ENCODE measurements around the gene ADAMTS19. TPM values are rescaled to one million over a fixed set of nuclear protein-coding genes. Genes with fewer than 3 reads are reported as not detected.

Gene ADAMTS19
- total RNA-seq, 1 experiment from 2014 or later, result not detected

DNA sequence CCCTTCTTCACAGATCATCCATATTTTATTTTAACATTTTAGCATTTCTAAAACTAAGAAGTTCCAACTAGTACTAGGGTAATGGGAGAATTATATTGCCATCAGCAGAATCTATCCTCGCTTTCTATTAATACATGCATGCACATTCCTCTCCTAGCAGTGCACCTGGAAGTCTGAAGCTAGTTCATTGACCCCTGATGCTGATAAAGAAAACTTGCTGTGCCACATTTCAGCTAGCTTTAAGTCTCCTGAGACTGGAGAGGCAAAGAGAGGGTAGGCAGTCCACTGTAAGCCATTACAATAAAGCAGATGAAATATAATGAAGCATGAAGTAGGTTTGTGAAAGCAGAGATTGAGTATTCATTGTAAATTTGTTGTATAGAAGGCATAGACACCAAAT is 303.6 kb downstream of the ADAMTS19 start:
- intact Hi-C loops (cut with micrococcal nuclease; ENCODE audit: unreplicated experiment), result loop anchor here (10.0 kb wide), 1 partner anchor 1549 kb away; no protein-coding TSS in a partner anchor
- no peaks in the 10 kb centered on the region for H3K27me3 Mint-ChIP-seq (ENCODE audit: unreplicated experiment)
- BruUV-seq (replicated peaks), result no TSS peak
- no peak for DNase-seq
- H3K36me3 Mint-ChIP-seq (ENCODE audit: insufficient read depth, unreplicated experiment), result no peaks in the 10 kb centered on the region
- CTCF ChIA-PET, result interaction anchor here (1.1 kb wide), 1 partner anchor 9 kb away, joined by 3 read pairs; no protein-coding TSS in a partner anchor
- H3K4me1 Mint-ChIP-seq (ENCODE audit: low read depth, unreplicated experiment), result peaks cover 2% of the 10 kb centered on the region
- no peak overlapping the region for H3K4me3 Mint-ChIP-seq (ENCODE audit: low read depth, unreplicated experiment)
- H3K9me3 Mint-ChIP-seq (ENCODE audit: low read depth, unreplicated experiment), result no peaks in the 10 kb centered on the region
- TF ChIP-seq CTCF (IDR thresholded peaks at IDR 0.05; ENCODE audit: unreplicated experiment), result no peak
- H3K27ac Mint-ChIP-seq (ENCODE audit: unreplicated experiment), result no peak overlapping the region

GRCh38 chr5:129766798-129767197 is 306.7 kb downstream of the ADAMTS19 start:
- H3K36me3 Mint-ChIP-seq (ENCODE audit: insufficient read depth, unreplicated experiment), result no peaks in the 10 kb centered on the region
- intact Hi-C loops (cut with micrococcal nuclease; ENCODE audit: unreplicated experiment), result loop anchor here (5.0 to 10.0 kb wide), 2 partner anchors 654 to 1552 kb away; no protein-coding TSS in a partner anchor
- TF ChIP-seq CTCF (IDR thresholded peaks at IDR 0.05; ENCODE audit: unreplicated experiment), result no peak
- DNase-seq, result no peak
- peaks cover 29% of the 10 kb centered on the region for H3K4me1 Mint-ChIP-seq (ENCODE audit: low read depth, unreplicated experiment)
- no TSS peak for BruUV-seq (replicated peaks)
- H3K27me3 Mint-ChIP-seq (ENCODE audit: unreplicated experiment), result no peaks in the 10 kb centered on the region
- H3K9me3 Mint-ChIP-seq (ENCODE audit: low read depth, unreplicated experiment), result no peaks in the 10 kb centered on the region
- CTCF ChIA-PET, result no interaction called here
- no peak overlapping the region for H3K27ac Mint-ChIP-seq (ENCODE audit: unreplicated experiment)
- H3K4me3 Mint-ChIP-seq (ENCODE audit: low read depth, unreplicated experiment), result no peak overlapping the region

GRCh38 chr5:129767927-129768380 is 307.9 kb downstream of the ADAMTS19 start:
- Mint-ChIP-seq H3K4me3 (ENCODE audit: low read depth, unreplicated experiment) (no peak overlapping the region), H3K27ac (ENCODE audit: unreplicated experiment) (no peak overlapping the region), H3K36me3 (ENCODE audit: insufficient read depth, unreplicated experiment) (no peaks in the 10 kb centered on the region), H3K27me3 (ENCODE audit: unreplicated experiment) (no peaks in the 10 kb centered on the region), H3K4me1 (ENCODE audit: low read depth, unreplicated experiment) (peaks cover 29% of the 10 kb centered on the region), H3K9me3 (ENCODE audit: low read depth, unreplicated experiment) (no peaks in the 10 kb centered on the region)
- peak; percentile 93 for TF ChIP-seq CTCF (IDR thresholded peaks at IDR 0.05; ENCODE audit: unreplicated experiment)
- DNase-seq, result peak; percentile 84
- intact Hi-C loops (cut with micrococcal nuclease; ENCODE audit: unreplicated experiment), result loop anchor here (1.0 to 10.0 kb wide), 9 partner anchors 104 to 1553 kb away; partner anchors contain the start of gene ADAMTS19
- no TSS peak for BruUV-seq (replicated peaks)
- CTCF ChIA-PET, result interaction anchor here (0.7 to 1.1 kb wide), 6 partner anchors 48 to 369 kb away, joined by 3 to 5 read pairs (median 3); no protein-coding TSS in a partner anchor

GRCh38 chr5:129768735-129769134 is 308.6 kb downstream of the ADAMTS19 start:
- H3K27ac Mint-ChIP-seq (ENCODE audit: unreplicated experiment), result no peak overlapping the region
- intact Hi-C loops (cut with micrococcal nuclease; ENCODE audit: unreplicated experiment), result loop anchor here (1.0 to 10.0 kb wide), 9 partner anchors 104 to 1554 kb away; partner anchors contain the start of gene ADAMTS19
- TF ChIP-seq CTCF (IDR thresholded peaks at IDR 0.05; ENCODE audit: unreplicated experiment), result no peak
- H3K4me3 Mint-ChIP-seq (ENCODE audit: low read depth, unreplicated experiment), result no peak overlapping the region
- CTCF ChIA-PET, result interaction anchor here (0.8 to 1.1 kb wide), 2 partner anchors 47 to 307 kb away, joined by 4 to 5 read pairs; no protein-coding TSS in a partner anchor
- no peaks in the 10 kb centered on the region for H3K9me3 Mint-ChIP-seq (ENCODE audit: low read depth, unreplicated experiment)
- no peaks in the 10 kb centered on the region for H3K36me3 Mint-ChIP-seq (ENCODE audit: insufficient read depth, unreplicated experiment)
- BruUV-seq (replicated peaks), result no TSS peak
- DNase-seq, result no peak
- peaks cover 29% of the 10 kb centered on the region for H3K4me1 Mint-ChIP-seq (ENCODE audit: low read depth, unreplicated experiment)
- no peaks in the 10 kb centered on the region for H3K27me3 Mint-ChIP-seq (ENCODE audit: unreplicated experiment)

Data from Calu3 (cell line).